Liver (tissue), 9 donors: ENCODE results near the gene SNX9. TPM values are rescaled to one million over a fixed set of nuclear protein-coding genes. Genes with fewer than 3 reads are reported as not detected.

Experiments
- DNase-seq: peaks from one replicate; pipeline ENCODE4 v3.0.0-alpha.2; 2017; ENCODE audit warnings: low spot score
- H3K27ac ChIP-seq, 2 donors: one replicate each; pipeline ENCODE4 v1.7.0; 2013; ENCODE audit warnings: inconsistent platforms in 2 of 2, low read length in 2 of 2, control low read depth in 1 of 2, low read depth in 1 of 2, mild to moderate bottlenecking in 1 of 2
- H3K27me3 ChIP-seq, 4 donors: one replicate each; pipeline versions ENCODE4 v1.6.1 to v1.7.0; 2013; ENCODE audit warnings: low read length in 3 of 4, inconsistent platforms in 1 of 4, mild to moderate bottlenecking in 1 of 4, moderate library complexity in 1 of 4; ENCODE audit not compliant: control insufficient read depth in 4 of 4, insufficient read depth in 4 of 4
- H3K36me3 ChIP-seq, 4 donors: one replicate each; pipeline versions ENCODE4 v1.6.1 to v1.7.0; 2013; ENCODE audit warnings: low read length in 3 of 4, mild to moderate bottlenecking in 3 of 4, low read depth in 1 of 4, moderate library complexity in 1 of 4; ENCODE audit not compliant: control insufficient read depth in 4 of 4, insufficient read depth in 3 of 4
- H3K4me1 ChIP-seq, 4 donors: one replicate each; pipeline versions ENCODE4 v1.6.1 to v1.7.0; 2013; ENCODE audit warnings: low read length in 3 of 4, mild to moderate bottlenecking in 3 of 4, moderate library complexity in 1 of 4; ENCODE audit not compliant: control insufficient read depth in 4 of 4, insufficient read depth in 4 of 4
- H3K4me3 ChIP-seq, 3 donors: one replicate each; pipeline versions ENCODE4 v1.6.1 to v1.7.0; 2013; ENCODE audit warnings: low read length in 3 of 3, control low read depth in 1 of 3, low read depth in 1 of 3, mild to moderate bottlenecking in 1 of 3
- H3K9ac ChIP-seq, 2 donors: one replicate each; pipeline ENCODE4 v1.7.0; 2013; ENCODE audit warnings: low read length in 2 of 2, mild to moderate bottlenecking in 2 of 2, moderate library complexity in 2 of 2, control low read depth in 1 of 2, low read depth in 1 of 2
- H3K9me3 ChIP-seq, 4 donors: one replicate each; pipeline versions ENCODE4 v1.6.1 to v1.7.0; 2013; ENCODE audit warnings: low read length in 3 of 4; ENCODE audit not compliant: control insufficient read depth in 4 of 4
- EGR1 ChIP-seq, 2 donors: IDR thresholded peaks; 2 replicates each; pipeline ENCODE4 v1.6.1; 2016 to 2018; ENCODE audit warnings: antibody characterized with exemption in 2 of 2, low read depth in 2 of 2
- FOXA1 ChIP-seq: IDR thresholded peaks from 2 replicates; pipeline ENCODE4 v1.6.1; 2016; ENCODE audit warnings: antibody characterized with exemption
- FOXA2 ChIP-seq: IDR thresholded peaks from 2 replicates; pipeline ENCODE4 v1.6.1; 2016; ENCODE audit warnings: antibody characterized with exemption
- GABPA ChIP-seq, 2 donors: IDR thresholded peaks in 1 of 2; conservative IDR thresholded peaks in 1 of 2; 2 replicates each; pipeline ENCODE4 v1.6.1; 2016; ENCODE audit warnings: antibody characterized with exemption in 2 of 2, mild to moderate bottlenecking in 1 of 2, moderate library complexity in 1 of 2
- HNF4A ChIP-seq, 2 donors: conservative IDR thresholded peaks; 2 replicates each; pipeline ENCODE4 v1.6.1; 2016; ENCODE audit warnings: antibody characterized with exemption in 2 of 2, mild to moderate bottlenecking in 2 of 2
- JUND ChIP-seq, 2 donors: IDR thresholded peaks; 2 replicates each; pipeline ENCODE4 v1.6.1; 2016; ENCODE audit warnings: antibody characterized with exemption in 2 of 2
- NR2F2 ChIP-seq: IDR thresholded peaks from 2 replicates; pipeline ENCODE4 v1.6.1; 2016; ENCODE audit warnings: antibody characterized with exemption
- RAD21 ChIP-seq, 2 donors: IDR thresholded peaks; 2 replicates each; pipeline ENCODE4 v1.6.1; 2016; ENCODE audit warnings: antibody characterized with exemption in 2 of 2, mild to moderate bottlenecking in 2 of 2
- RXRA ChIP-seq, 2 donors: IDR thresholded peaks; 2 replicates each; pipeline ENCODE4 v1.6.1; 2017 to 2018; ENCODE audit warnings: antibody characterized with exemption in 2 of 2, mild to moderate bottlenecking in 1 of 2
- SP1 ChIP-seq: IDR thresholded peaks from 2 replicates; pipeline ENCODE4 v1.6.1; 2018; ENCODE audit warnings: antibody characterized with exemption, mild to moderate bottlenecking
- TAF1 ChIP-seq: conservative IDR thresholded peaks from 2 replicates; pipeline ENCODE4 v1.6.1; 2016; ENCODE audit warnings: antibody characterized with exemption, mild to moderate bottlenecking
- WGBS: extraction: QIAGEN DNeasy Blood & Tissue Kit; methylation state at CpG from one replicate; pipeline ENCODE4 v1.1.7; 2013; 5-methylcytosine and 5-hydroxymethylcytosine counted together
- polyA plus RNA-seq, 2 donors: library from polyadenylated mRNA; stranded (reverse) in 1 of 2; unstranded in 1 of 2; fragments of 200-250 nt in 1 of 2; fragments of >200 nt in 1 of 2; fragmentation: Nextera tagmentation in 1 of 2; extraction: Ambion mirVana in 1 of 2; gene quantifications; one replicate each; pipeline versions ENCODE4 v1.2.1 to v1.2.3, GENCODE V29; 2013 to 2015
- total RNA-seq, 2 donors: library from RNA; depleted of rRNA; stranded (reverse); fragments of >200 nt; gene quantifications; one replicate each; pipeline ENCODE4 v1.2.3, GENCODE V29; 2014
- TF ChIP-seq, protein P1 (sequence below): IDR thresholded peaks from 2 replicates; pipeline ENCODE4 v1.6.1; 2016; ENCODE audit warnings: antibody characterized with exemption
- TF ChIP-seq, protein P2 (sequence below): IDR thresholded peaks from 2 replicates; pipeline ENCODE4 v1.6.1; 2016; ENCODE audit warnings: antibody characterized with exemption
- TF ChIP-seq, protein P3 (sequence below): fragments of 150-350 bp; IDR thresholded peaks from 2 replicates; pipeline ENCODE4 v1.5.1; 2017; ENCODE audit warnings: improper control_type of control experiment, low read depth, low read length; ENCODE audit not compliant: missing input control
- donor health status: healthy.
- donor health status: healthy.
- donor health status: healthy.
- donor health status: healthy.
- donor health status: healthy.

Gene SNX9
- total and polyA plus RNA-seq, 4 donors, result 16.4 to 31.0 (median 22.3) TPM

DNA sequence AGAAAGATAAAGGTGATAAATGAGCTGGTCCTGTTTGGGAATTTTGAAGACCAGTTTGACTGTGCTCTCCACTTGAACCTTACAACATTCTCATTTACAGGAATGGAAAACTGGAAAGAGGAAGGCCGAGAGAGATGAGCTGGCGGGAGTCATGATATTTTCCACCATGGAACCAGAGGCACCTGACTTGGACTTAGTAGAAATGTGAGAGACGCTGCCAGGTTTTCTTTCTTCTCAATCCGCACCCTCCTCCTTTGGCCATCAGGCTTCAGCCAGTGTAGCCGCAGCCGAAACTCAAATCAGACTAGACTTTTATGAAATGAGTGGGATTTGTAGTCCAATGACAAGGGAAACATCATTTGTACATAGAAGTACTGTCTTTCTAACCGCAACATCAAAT, 104.0 kb downstream of the SNX9 start:
- WGBS, result 97% methylated on average over 7 of the region's 7 CpGs
- Histone ChIP-seq H3K9ac (no peak overlapping the region), H3K4me3 (no peak overlapping the region), H3K4me1 (no peaks in the 10 kb centered on the region), H3K9me3 (no peaks in the 10 kb centered on the region), H3K27me3 (no peaks in the 10 kb centered on the region), H3K36me3 (peaks cover 3 to 53% (median 45%) of the 10 kb centered on the region in 4 donors), H3K27ac (no peak overlapping the region)
- no peak for DNase-seq
- no peak for TF ChIP-seq FOXA1
- TF ChIP-seq RXRA (IDR thresholded peaks at IDR 0.05), result no peak

DNA sequence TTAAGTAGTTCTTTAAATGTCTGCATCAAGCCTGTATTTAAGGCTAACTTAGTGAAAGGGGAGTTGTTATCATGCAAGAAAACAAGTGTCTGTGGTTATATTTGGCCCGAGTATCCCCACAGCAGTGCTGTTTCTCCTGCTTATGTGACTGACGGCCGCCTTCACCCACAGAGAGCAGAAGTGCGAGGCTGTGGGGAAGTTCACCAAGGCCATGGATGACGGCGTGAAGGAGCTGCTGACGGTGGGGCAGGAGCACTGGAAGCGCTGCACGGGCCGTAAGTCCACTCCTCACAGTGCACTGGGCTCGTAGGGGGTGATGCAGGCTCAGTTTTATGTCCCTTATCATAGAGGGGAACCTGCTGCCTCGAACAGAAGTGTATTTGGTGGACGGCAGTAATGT, 105.4 kb downstream of the SNX9 start:
- 86% methylated on average over 13 of the region's 13 CpGs for WGBS
- no peak overlapping the region for H3K4me3 ChIP-seq
- TF ChIP-seq RXRA (IDR thresholded peaks at IDR 0.05) (no peak), EGR1 (IDR thresholded peaks at IDR 0.05; ENCODE audit: low read depth in 2 of 2) (no peak), TAF1 (no peak), JUND (IDR thresholded peaks at IDR 0.05) (no peak), HNF4A (conservative IDR thresholded peaks at IDR 0.05) (no peak), FOXA2 (no peak), GABPA (IDR thresholded peaks at IDR 0.05 in 1 of 2, conservative IDR thresholded peaks at IDR 0.05 in 1 of 2) (no peak), NR2F2 (no peak), SP1 (no peak)
- TF ChIP-seq, protein P1, sequence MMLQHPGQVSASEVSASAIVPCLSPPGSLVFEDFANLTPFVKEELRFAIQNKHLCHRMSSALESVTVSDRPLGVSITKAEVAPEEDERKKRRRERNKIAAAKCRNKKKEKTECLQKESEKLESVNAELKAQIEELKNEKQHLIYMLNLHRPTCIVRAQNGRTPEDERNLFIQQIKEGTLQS, result no peak
- TF ChIP-seq, protein P2, sequence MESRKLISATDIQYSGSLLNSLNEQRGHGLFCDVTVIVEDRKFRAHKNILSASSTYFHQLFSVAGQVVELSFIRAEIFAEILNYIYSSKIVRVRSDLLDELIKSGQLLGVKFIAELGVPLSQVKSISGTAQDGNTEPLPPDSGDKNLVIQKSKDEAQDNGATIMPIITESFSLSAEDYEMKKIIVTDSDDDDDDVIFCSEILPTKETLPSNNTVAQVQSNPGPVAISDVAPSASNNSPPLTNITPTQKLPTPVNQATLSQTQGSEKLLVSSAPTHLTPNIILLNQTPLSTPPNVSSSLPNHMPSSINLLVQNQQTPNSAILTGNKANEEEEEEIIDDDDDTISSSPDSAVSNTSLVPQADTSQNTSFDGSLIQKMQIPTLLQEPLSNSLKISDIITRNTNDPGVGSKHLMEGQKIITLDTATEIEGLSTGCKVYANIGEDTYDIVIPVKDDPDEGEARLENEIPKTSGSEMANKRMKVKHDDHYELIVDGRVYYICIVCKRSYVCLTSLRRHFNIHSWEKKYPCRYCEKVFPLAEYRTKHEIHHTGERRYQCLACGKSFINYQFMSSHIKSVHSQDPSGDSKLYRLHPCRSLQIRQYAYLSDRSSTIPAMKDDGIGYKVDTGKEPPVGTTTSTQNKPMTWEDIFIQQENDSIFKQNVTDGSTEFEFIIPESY, result no peak
- TF ChIP-seq, protein P3, sequence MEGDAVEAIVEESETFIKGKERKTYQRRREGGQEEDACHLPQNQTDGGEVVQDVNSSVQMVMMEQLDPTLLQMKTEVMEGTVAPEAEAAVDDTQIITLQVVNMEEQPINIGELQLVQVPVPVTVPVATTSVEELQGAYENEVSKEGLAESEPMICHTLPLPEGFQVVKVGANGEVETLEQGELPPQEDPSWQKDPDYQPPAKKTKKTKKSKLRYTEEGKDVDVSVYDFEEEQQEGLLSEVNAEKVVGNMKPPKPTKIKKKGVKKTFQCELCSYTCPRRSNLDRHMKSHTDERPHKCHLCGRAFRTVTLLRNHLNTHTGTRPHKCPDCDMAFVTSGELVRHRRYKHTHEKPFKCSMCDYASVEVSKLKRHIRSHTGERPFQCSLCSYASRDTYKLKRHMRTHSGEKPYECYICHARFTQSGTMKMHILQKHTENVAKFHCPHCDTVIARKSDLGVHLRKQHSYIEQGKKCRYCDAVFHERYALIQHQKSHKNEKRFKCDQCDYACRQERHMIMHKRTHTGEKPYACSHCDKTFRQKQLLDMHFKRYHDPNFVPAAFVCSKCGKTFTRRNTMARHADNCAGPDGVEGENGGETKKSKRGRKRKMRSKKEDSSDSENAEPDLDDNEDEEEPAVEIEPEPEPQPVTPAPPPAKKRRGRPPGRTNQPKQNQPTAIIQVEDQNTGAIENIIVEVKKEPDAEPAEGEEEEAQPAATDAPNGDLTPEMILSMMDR, result no peak
- DNase-seq, result no peak
- H3K9me3 ChIP-seq, result no peaks in the 10 kb centered on the region
- no peaks in the 10 kb centered on the region for H3K4me1 ChIP-seq
- no peak overlapping the region for H3K9ac ChIP-seq
- H3K27ac ChIP-seq, result no peak overlapping the region
- no peaks in the 10 kb centered on the region for H3K27me3 ChIP-seq
- H3K36me3 ChIP-seq, result peaks cover 6 to 57% (median 48%) of the 10 kb centered on the region in 4 donors

DNA sequence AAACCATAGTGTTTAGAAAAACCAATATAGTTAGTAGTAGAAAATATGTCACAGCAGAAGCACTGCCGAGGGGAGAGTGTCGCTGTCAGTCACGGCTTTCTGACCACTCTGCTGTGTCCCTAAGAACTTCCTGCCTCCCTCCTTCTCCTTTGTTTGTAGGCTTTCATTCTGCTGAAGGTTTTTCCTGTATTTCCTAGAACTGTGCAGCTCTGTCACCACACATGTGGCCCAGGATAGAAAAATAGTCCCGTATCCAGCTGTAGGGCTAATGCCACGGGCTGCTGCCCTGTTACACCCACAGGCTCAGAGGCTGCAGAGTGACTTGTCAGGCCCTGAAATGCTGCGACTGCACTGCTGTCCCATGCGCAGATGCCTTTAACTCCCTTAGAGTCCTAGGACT, 106.0 kb downstream of the SNX9 start:
- Histone ChIP-seq H3K9ac (no peak overlapping the region), H3K9me3 (no peaks in the 10 kb centered on the region), H3K4me3 (no peak overlapping the region), H3K4me1 (no peaks in the 10 kb centered on the region), H3K27me3 (no peaks in the 10 kb centered on the region), H3K27ac (no peak overlapping the region), H3K36me3 (peaks cover 9 to 60% (median 53%) of the 10 kb centered on the region in 4 donors)
- DNase-seq, result no peak
- TF ChIP-seq, protein P3, result no peak
- no peak for TF ChIP-seq EGR1 (IDR thresholded peaks at IDR 0.05; ENCODE audit: low read depth in 2 of 2)
- TF ChIP-seq SP1, result no peak
- no peak for TF ChIP-seq TAF1
- no peak for TF ChIP-seq RAD21 (IDR thresholded peaks at IDR 0.05)
- 89% methylated on average over 7 of the region's 7 CpGs for WGBS
